ENCODE results near the gene MPRIP. TPM values are rescaled to one million over a fixed set of nuclear protein-coding genes. Genes with fewer than 3 reads are reported as not detected.

MPRIP gene
- polyA plus RNA-seq, 1 donor (not counting 4 experiments of a cell fraction or from before 2014, with no cell fraction given) = 113 TPM

DNA sequence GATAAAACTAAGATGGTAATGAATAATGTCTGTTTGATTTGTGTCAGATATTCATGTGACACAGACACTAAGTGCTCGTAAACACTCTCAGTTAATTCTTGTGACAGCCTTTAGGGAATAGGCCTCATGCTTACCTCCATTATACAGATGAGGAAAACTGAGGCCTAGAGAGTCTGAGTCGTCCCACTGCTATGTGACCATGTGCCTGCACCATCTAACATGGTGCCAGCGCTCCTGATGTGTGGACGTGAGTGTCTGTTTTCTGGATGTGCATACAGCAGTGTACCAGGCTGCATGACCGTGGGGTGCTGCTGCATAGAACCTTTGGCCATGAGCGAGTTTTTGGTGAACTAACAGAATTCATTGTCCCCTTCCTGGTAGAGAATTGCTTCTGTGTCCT is 61.8 kb downstream of the MPRIP start:
- no peak overlapping the region for H2AFZ ChIP-seq (ENCODE audit: control insufficient read depth, low read length)
- dilution Hi-C loops (cut with MboI; ENCODE audit: extremely low pct_ligation_motif_present, low sequenced_read_pairs) = no loop called here
- H3K27me3 ChIP-seq (ENCODE audit: control insufficient read depth, extremely low read depth, insufficient read depth, low read length) = no peaks in the 10 kb centered on the region
- FAIRE-seq = no peak
- H4K20me1 ChIP-seq (ENCODE audit: control insufficient read depth, extremely low read depth, insufficient read depth, low read length) = peaks cover 35% of the 10 kb centered on the region
- H3K9me1 ChIP-seq (ENCODE audit: control insufficient read depth, extremely low read depth, insufficient read depth, low read length) = peaks cover 21% of the 10 kb centered on the region
- no peaks in the 10 kb centered on the region for H3K9me3 ChIP-seq (ENCODE audit: control insufficient read depth, low read depth, low read length)
- H3K4me2 ChIP-seq (ENCODE audit: control insufficient read depth, extremely low read depth, insufficient read depth, low read depth, low read length) = no peak overlapping the region
- no peak overlapping the region for H3K27ac ChIP-seq (ENCODE audit: control insufficient read depth, insufficient read depth, low read length)
- H3K4me1 ChIP-seq (ENCODE audit: control insufficient read depth, extremely low read depth, insufficient read depth, low read length) = peaks cover 25% of the 10 kb centered on the region
- no peak overlapping the region for H3K9ac ChIP-seq (ENCODE audit: control insufficient read depth, extremely low read depth, insufficient read depth, low read length)
- TF ChIP-seq, protein P1, sequence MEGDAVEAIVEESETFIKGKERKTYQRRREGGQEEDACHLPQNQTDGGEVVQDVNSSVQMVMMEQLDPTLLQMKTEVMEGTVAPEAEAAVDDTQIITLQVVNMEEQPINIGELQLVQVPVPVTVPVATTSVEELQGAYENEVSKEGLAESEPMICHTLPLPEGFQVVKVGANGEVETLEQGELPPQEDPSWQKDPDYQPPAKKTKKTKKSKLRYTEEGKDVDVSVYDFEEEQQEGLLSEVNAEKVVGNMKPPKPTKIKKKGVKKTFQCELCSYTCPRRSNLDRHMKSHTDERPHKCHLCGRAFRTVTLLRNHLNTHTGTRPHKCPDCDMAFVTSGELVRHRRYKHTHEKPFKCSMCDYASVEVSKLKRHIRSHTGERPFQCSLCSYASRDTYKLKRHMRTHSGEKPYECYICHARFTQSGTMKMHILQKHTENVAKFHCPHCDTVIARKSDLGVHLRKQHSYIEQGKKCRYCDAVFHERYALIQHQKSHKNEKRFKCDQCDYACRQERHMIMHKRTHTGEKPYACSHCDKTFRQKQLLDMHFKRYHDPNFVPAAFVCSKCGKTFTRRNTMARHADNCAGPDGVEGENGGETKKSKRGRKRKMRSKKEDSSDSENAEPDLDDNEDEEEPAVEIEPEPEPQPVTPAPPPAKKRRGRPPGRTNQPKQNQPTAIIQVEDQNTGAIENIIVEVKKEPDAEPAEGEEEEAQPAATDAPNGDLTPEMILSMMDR (optimal IDR thresholded peaks at IDR 0.05 in 1 of 3, IDR thresholded peaks at IDR 0.05 in 1 of 3, conservative IDR thresholded peaks at IDR 0.05 in 1 of 3; ENCODE audit: extremely low read depth in 1 of 3, insufficient read depth in 2 of 3, low read length in 3 of 3) = no peak
- TF ChIP-seq EZH2 (IDR thresholded peaks at IDR 0.05; ENCODE audit: low read length) = no peak
- no peak for DNase-seq (ENCODE audit: low read depth, low spot score)
- peaks cover 86% of the 10 kb centered on the region for H3K79me2 ChIP-seq (ENCODE audit: control insufficient read depth, insufficient read depth, low read length)
- no peak overlapping the region for H3K4me3 ChIP-seq (ENCODE audit: control insufficient read depth in 2 of 3, extremely low read depth in 1 of 3, insufficient read depth in 2 of 3, low read depth in 1 of 3, low read length in 3 of 3)
- H3K36me3 ChIP-seq (ENCODE audit: control insufficient read depth in 2 of 2, extremely low read depth in 1 of 2, insufficient read depth in 2 of 2, low read length in 2 of 2) = peaks cover 19 to 38% of the 10 kb centered on the region in 2 experiments

DNA sequence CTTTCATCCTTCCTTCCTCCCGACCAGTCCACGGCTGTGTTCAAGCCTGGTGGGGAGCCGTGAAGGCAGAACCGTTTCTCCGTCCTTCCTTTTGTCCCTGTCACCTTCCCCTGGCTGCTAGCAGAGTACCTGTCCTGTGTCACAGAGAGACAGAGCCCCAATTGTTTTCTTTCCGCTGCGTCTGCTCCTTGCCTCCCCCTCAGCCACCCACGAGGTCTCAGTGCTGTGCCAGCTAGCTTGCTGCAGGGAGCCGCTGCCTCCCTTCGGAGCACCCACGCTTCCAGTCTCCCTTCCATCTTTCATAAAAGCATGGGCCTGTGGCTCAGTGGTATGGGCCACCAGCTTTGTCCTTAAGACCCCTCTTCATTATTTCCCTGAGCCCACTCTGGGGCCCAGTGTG is 62.2 kb downstream of the MPRIP start:
- no peak overlapping the region for H3K27ac ChIP-seq (ENCODE audit: control insufficient read depth, insufficient read depth, low read length)
- DNase-seq (ENCODE audit: low read depth, low spot score) (no peak), FAIRE-seq (no peak)
- no peak overlapping the region for H3K9ac ChIP-seq (ENCODE audit: control insufficient read depth, extremely low read depth, insufficient read depth, low read length)
- no peak overlapping the region for H3K4me2 ChIP-seq (ENCODE audit: control insufficient read depth, extremely low read depth, insufficient read depth, low read depth, low read length)
- TF ChIP-seq EZH2 (IDR thresholded peaks at IDR 0.05; ENCODE audit: low read length) = no peak
- TF ChIP-seq, protein P1 (optimal IDR thresholded peaks at IDR 0.05 in 1 of 3, IDR thresholded peaks at IDR 0.05 in 1 of 3, conservative IDR thresholded peaks at IDR 0.05 in 1 of 3; ENCODE audit: extremely low read depth in 1 of 3, insufficient read depth in 2 of 3, low read length in 3 of 3) = no peak
- H3K9me3 ChIP-seq (ENCODE audit: control insufficient read depth, low read depth, low read length) = no peaks in the 10 kb centered on the region
- no peaks in the 10 kb centered on the region for H3K27me3 ChIP-seq (ENCODE audit: control insufficient read depth, extremely low read depth, insufficient read depth, low read length)
- dilution Hi-C loops (cut with MboI; ENCODE audit: extremely low pct_ligation_motif_present, low sequenced_read_pairs) = no loop called here
- peaks cover 38% of the 10 kb centered on the region for H4K20me1 ChIP-seq (ENCODE audit: control insufficient read depth, extremely low read depth, insufficient read depth, low read length)
- peaks cover 21% of the 10 kb centered on the region for H3K9me1 ChIP-seq (ENCODE audit: control insufficient read depth, extremely low read depth, insufficient read depth, low read length)
- H3K36me3 ChIP-seq (ENCODE audit: control insufficient read depth in 2 of 2, extremely low read depth in 1 of 2, insufficient read depth in 2 of 2, low read length in 2 of 2) = peaks cover 18 to 38% of the 10 kb centered on the region in 2 experiments
- peaks cover 85% of the 10 kb centered on the region for H3K79me2 ChIP-seq (ENCODE audit: control insufficient read depth, insufficient read depth, low read length)
- H2AFZ ChIP-seq (ENCODE audit: control insufficient read depth, low read length) = no peak overlapping the region
- H3K4me1 ChIP-seq (ENCODE audit: control insufficient read depth, extremely low read depth, insufficient read depth, low read length) = peaks cover 29% of the 10 kb centered on the region
- H3K4me3 ChIP-seq (ENCODE audit: control insufficient read depth in 2 of 3, extremely low read depth in 1 of 3, insufficient read depth in 2 of 3, low read depth in 1 of 3, low read length in 3 of 3) = no peak overlapping the region
